PC-9 (cell line): ENCODE results near the gene ADAMTSL3. TPM values are rescaled to one million over a fixed set of nuclear protein-coding genes. Genes with fewer than 3 reads are reported as not detected.

Experiments used
- BruUV-seq: library from RNA; stranded (reverse); fragments of 400-500 nt; replicated peaks from 2 replicates; lab custom pipeline; 2021; lab: Mats Ljungman, UMichigan
- CTCF ChIA-PET: fragments of 300-600 bp; sonication (Branson Sonifier 250); formaldehyde crosslinking; loops from one replicate; lab custom pipeline; 2022; ENCODE audit warnings: antibody characterized with exemption; lab: Charles Lee
- POLR2A ChIA-PET: fragments of 300-600 bp; sonication (Branson Sonifier 250); formaldehyde crosslinking; loops from one replicate; lab custom pipeline; 2022; ENCODE audit warnings: antibody characterized with exemption; ENCODE audit not compliant: unreplicated experiment; lab: Charles Lee
- DNase-seq, 2 experiments: peaks; one replicate each; pipeline versions ENCODE4 v3.0.0 to v3.0.0-alpha.2; 2015 to 2022; ENCODE audit warnings: mixed read lengths in 1 of 2
- H2AFZ ChIP-seq: fragments of 200-600 bp; sonication (generic); 2 replicates; pipeline ENCODE4 v1.8.1; 2017; ENCODE audit warnings: antibody characterized with exemption
- H3F3A ChIP-seq: fragments of 200-600 bp; sonication (generic); 2 replicates; pipeline ENCODE4 v1.8.1; 2017; ENCODE audit warnings: antibody characterized with exemption, mild to moderate bottlenecking, low read depth; ENCODE audit not compliant: insufficient read depth
- H3K27ac ChIP-seq: fragments of 200-600 bp; sonication (generic); 2 replicates; pipeline ENCODE4 v1.6.1; 2016; ENCODE audit warnings: mixed run types
- H3K27me3 ChIP-seq: fragments of 200-600 bp; sonication (generic); 2 replicates; pipeline ENCODE4 v1.6.1; 2016; ENCODE audit warnings: low read depth, mixed run types; ENCODE audit not compliant: insufficient read depth
- H3K36me3 ChIP-seq: fragments of 200-600 bp; sonication (generic); 2 replicates; pipeline ENCODE4 v1.6.1; 2016; ENCODE audit warnings: low read depth, mixed run types
- H3K4me1 ChIP-seq: fragments of 200-600 bp; sonication (generic); replicated peaks from 2 replicates; pipeline ENCODE4 v1.6.1; 2016; ENCODE audit warnings: mixed run types; ENCODE audit not compliant: insufficient read depth
- H3K4me2 ChIP-seq: fragments of 200-600 bp; sonication (generic); 2 replicates; pipeline ENCODE4 v1.6.1; 2017; ENCODE audit warnings: mixed run types
- H3K4me3 ChIP-seq: fragments of 200-600 bp; sonication (generic); 2 replicates; pipeline ENCODE4 v1.6.1; 2016; ENCODE audit warnings: mixed run types
- H3K79me2 ChIP-seq: fragments of 200-600 bp; sonication (generic); 2 replicates; pipeline ENCODE4 v1.6.1; 2017; ENCODE audit warnings: low read depth, mixed run types
- H3K9me2 ChIP-seq: fragments of 200-600 bp; sonication (generic); 2 replicates; pipeline ENCODE4 v1.8.1; 2017; ENCODE audit warnings: mild to moderate bottlenecking; ENCODE audit not compliant: insufficient read depth
- H3K9me3 ChIP-seq: fragments of 200-600 bp; sonication (generic); 2 replicates; pipeline ENCODE4 v1.8.1; 2016; ENCODE audit warnings: low read depth; ENCODE audit not compliant: insufficient read depth
- H4K20me1 ChIP-seq: fragments of 200-600 bp; sonication (generic); 2 replicates; pipeline ENCODE4 v1.8.1; 2017; ENCODE audit not compliant: insufficient read depth
- CTCF ChIP-seq: fragments of 200-600 bp; sonication (generic); conservative IDR thresholded peaks from 2 replicates; pipeline ENCODE4 v1.6.1; 2017; ENCODE audit warnings: mixed run types, antibody characterized with exemption, mild to moderate bottlenecking, moderate library complexity
- EZH2 ChIP-seq: fragments of 200-600 bp; sonication (generic); IDR thresholded peaks from 2 replicates; pipeline ENCODE4 v1.8.0; 2017; ENCODE audit warnings: antibody characterized with exemption, low read depth
- intact Hi-C: fragments of 100-400 bp; cut with micrococcal nuclease; formaldehyde crosslinking; loops from one replicate; pipeline ENCODE4 v1.10.0; 2022; ENCODE audit not compliant: unreplicated experiment
- total RNA-seq: library from RNA; stranded (reverse); gene quantifications from 2 replicates; pipeline ENCODE4 v1.2.3, GENCODE V29; 2021

Gene ADAMTSL3
- total RNA-seq, 1 experiment from 2014 or later: 5.0 TPM

GRCh38 chr15:84001037-84001436 lies 347.1 kb downstream of the ADAMTSL3 start:
- Histone ChIP-seq H3K9me3 (no peaks in the 10 kb centered on the region), H3K9me2 (0 out of 2 replicates have a peak, but pooled peaks cover 5% of the 10 kb centered on the region), H3K4me2 (no peak overlapping the region), H3K27ac (no peak overlapping the region), H3F3A (no peaks in the 10 kb centered on the region), H3K79me2 (no peaks in the 10 kb centered on the region), H3K4me1 (no peaks in the 10 kb centered on the region), H2AFZ (no peak overlapping the region), H3K27me3 (no peaks in the 10 kb centered on the region; the same call in 1 of the 2 replicates), H3K36me3 (no peaks in the 10 kb centered on the region), H4K20me1 (no peaks in the 10 kb centered on the region), H3K4me3 (no peak overlapping the region)
- POLR2A ChIA-PET: no interaction called here
- no peak for DNase-seq
- CTCF ChIA-PET: no interaction called here
- BruUV-seq: no TSS peak
- no peak for TF ChIP-seq EZH2
- TF ChIP-seq CTCF: no peak
- intact Hi-C loops: no loop called here

- Histone ChIP-seq H3K4me3 (no peak overlapping the region), H3K27me3 (no peaks in the 10 kb centered on the region; the same call in 1 of the 2 replicates), H3K4me1 (no peaks in the 10 kb centered on the region), H3K4me2 (no peak overlapping the region), H4K20me1 (no peaks in the 10 kb centered on the region), H2AFZ (no peak overlapping the region), H3K9me3 (no peaks in the 10 kb centered on the region), H3K9me2 (0 out of 2 replicates have a peak, but pooled peaks cover 5% of the 10 kb centered on the region), H3K79me2 (no peaks in the 10 kb centered on the region), H3K36me3 (no peaks in the 10 kb centered on the region), H3K27ac (no peak overlapping the region), H3F3A (no peaks in the 10 kb centered on the region)
- ChIA-PET POLR2A (no interaction called here), CTCF (no interaction called here)
- no peak for DNase-seq
- no TSS peak for BruUV-seq
- TF ChIP-seq CTCF (no peak), EZH2 (no peak)
- intact Hi-C loops: no loop called here
Observed at GRCh38 chr15:84001655-84002054, 347.7 kb downstream of the ADAMTSL3 start.

- DNase-seq: no peak
- Histone ChIP-seq H3K36me3 (no peaks in the 10 kb centered on the region), H3K9me3 (no peaks in the 10 kb centered on the region), H3K4me1 (no peaks in the 10 kb centered on the region), H2AFZ (no peak overlapping the region), H3F3A (no peaks in the 10 kb centered on the region), H3K79me2 (no peaks in the 10 kb centered on the region), H3K4me3 (no peak overlapping the region), H3K27me3 (no peaks in the 10 kb centered on the region; the same call in 1 of the 2 replicates), H3K4me2 (no peak overlapping the region), H4K20me1 (no peaks in the 10 kb centered on the region), H3K9me2 (0 out of 2 replicates have a peak, but pooled peaks cover 5% of the 10 kb centered on the region), H3K27ac (no peak overlapping the region)
- intact Hi-C loops: no loop called here
- POLR2A ChIA-PET: no interaction called here
- TF ChIP-seq CTCF (no peak), EZH2 (no peak)
- CTCF ChIA-PET: no interaction called here
- no TSS peak for BruUV-seq
Observed at GRCh38 chr15:84003791-84004503, 350.0 kb downstream of the ADAMTSL3 start.
